Keratinocyte (primary cell): ENCODE measurements around the gene DCAF7.

Source experiments
- EZH2 ChIP-seq: IDR thresholded peaks from one replicate; pipeline ENCODE4 v1.6.1; 2012; ENCODE audit warnings: inconsistent platforms, mild to moderate bottlenecking, low read length, moderate library complexity
- TF ChIP-seq, protein P1 (sequence below), 3 experiments: IDR thresholded peaks in 1 of 3; conservative IDR thresholded peaks in 1 of 3; optimal IDR thresholded peaks in 1 of 3; 2 replicates in 2 of 3; 3 replicates in 1 of 3; pipeline versions ENCODE3 to v1.5.1; 2011; ENCODE audit warnings: low read length in 3 of 3, mild to moderate bottlenecking in 3 of 3, moderate library complexity in 2 of 3, control low read depth in 1 of 3, inconsistent platforms in 1 of 3; ENCODE audit not compliant: insufficient read depth in 2 of 3; ENCODE audit errors: extremely low read depth in 1 of 3

DNA sequence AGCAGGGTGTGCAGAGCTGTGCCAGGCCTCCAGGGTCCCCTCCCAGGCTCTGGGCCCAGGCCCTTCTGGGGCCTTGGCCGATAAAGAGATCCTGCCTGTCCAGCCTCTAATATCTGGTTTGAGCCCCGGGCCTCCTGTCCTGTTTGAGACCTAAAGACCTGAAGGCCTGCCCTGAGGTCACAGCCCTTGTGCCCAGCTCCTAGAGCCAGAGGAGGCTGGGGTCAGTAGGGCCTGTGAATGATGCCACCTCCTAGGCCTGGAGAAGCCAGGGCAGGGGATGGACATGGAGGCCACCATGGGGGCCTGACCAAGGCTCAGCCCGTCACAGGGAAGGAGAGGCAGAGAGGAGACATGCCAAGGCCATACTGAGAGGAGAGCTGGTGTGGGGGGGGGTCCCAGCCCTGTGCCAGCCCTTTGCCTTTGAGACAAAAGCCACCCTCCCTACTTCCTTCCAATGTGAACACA, 19.7 kb upstream of the DCAF7 start:
- TF ChIP-seq, protein P1, sequence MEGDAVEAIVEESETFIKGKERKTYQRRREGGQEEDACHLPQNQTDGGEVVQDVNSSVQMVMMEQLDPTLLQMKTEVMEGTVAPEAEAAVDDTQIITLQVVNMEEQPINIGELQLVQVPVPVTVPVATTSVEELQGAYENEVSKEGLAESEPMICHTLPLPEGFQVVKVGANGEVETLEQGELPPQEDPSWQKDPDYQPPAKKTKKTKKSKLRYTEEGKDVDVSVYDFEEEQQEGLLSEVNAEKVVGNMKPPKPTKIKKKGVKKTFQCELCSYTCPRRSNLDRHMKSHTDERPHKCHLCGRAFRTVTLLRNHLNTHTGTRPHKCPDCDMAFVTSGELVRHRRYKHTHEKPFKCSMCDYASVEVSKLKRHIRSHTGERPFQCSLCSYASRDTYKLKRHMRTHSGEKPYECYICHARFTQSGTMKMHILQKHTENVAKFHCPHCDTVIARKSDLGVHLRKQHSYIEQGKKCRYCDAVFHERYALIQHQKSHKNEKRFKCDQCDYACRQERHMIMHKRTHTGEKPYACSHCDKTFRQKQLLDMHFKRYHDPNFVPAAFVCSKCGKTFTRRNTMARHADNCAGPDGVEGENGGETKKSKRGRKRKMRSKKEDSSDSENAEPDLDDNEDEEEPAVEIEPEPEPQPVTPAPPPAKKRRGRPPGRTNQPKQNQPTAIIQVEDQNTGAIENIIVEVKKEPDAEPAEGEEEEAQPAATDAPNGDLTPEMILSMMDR (optimal IDR thresholded peaks at IDR 0.05 in 1 of 3, IDR thresholded peaks at IDR 0.05 in 1 of 3, conservative IDR thresholded peaks at IDR 0.05 in 1 of 3; ENCODE audit: extremely low read depth in 1 of 3, insufficient read depth in 2 of 3, low read length in 3 of 3) = no peak
- no peak for TF ChIP-seq EZH2
